IMR-90 (cell line): ENCODE data around the gene HEATR1. TPM values are rescaled to one million over a fixed set of nuclear protein-coding genes. Genes with fewer than 3 reads are reported as not detected.

ENCODE experiments used
- ATAC-seq: fragments of 200-7000 bp; cut with Tn5 transposase; 2 replicates; pipeline ENCODE4 v1.9.1; 2020; ENCODE audit warnings: low read depth, mild to moderate bottlenecking, moderate library complexity
- BruUV-seq: library from RNA; stranded (reverse); fragments of 400-500 nt; replicated peaks from 2 replicates; lab custom pipeline; 2021; lab: Mats Ljungman, UMichigan
- CTCF ChIA-PET: fragments of 300-600 bp; formaldehyde crosslinking; extraction: SDS; loops from one replicate; lab custom pipeline; 2021; ENCODE audit warnings: antibody characterized with exemption; lab: Yijun Ruan, JAX
- POLR2A ChIA-PET: fragments of 300-600 bp; sonication (Branson Sonifier 250); formaldehyde crosslinking; loops from one replicate; lab custom pipeline; 2022; ENCODE audit warnings: antibody characterized with exemption; ENCODE audit not compliant: unreplicated experiment; lab: Charles Lee
- DNase-seq: peaks from one replicate; pipeline ENCODE4 v3.0.0; 2013
- H2AFZ ChIP-seq: replicated peaks from 2 replicates; pipeline ENCODE3; 2013; ENCODE audit warnings: low read length, mild to moderate bottlenecking; ENCODE audit not compliant: poor library complexity
- H2AK5ac ChIP-seq: 2 replicates; pipeline ENCODE4 v1.6.1; 2013; ENCODE audit warnings: low read depth, low read length, inconsistent platforms
- H2AK9ac ChIP-seq: replicated peaks from 2 replicates; pipeline ENCODE3; 2013; ENCODE audit warnings: mild to moderate bottlenecking, low read depth, low read length, moderate library complexity; ENCODE audit not compliant: poor library complexity
- H2BK120ac ChIP-seq: 2 replicates; pipeline ENCODE4 v1.6.1; 2013; ENCODE audit warnings: low read depth, low read length, inconsistent platforms
- H2BK15ac ChIP-seq: 3 replicates; pipeline ENCODE4 v1.6.1; 2013; ENCODE audit warnings: low read depth, low read length, inconsistent platforms
- H2BK20ac ChIP-seq: 2 replicates; pipeline ENCODE4 v1.6.1; 2013; ENCODE audit warnings: low read depth, mild to moderate bottlenecking, inconsistent platforms, low read length, moderate library complexity
- H2BK5ac ChIP-seq: 2 replicates; pipeline ENCODE4 v1.6.1; 2013; ENCODE audit warnings: mild to moderate bottlenecking, low read depth, low read length, inconsistent platforms; ENCODE audit not compliant: poor library complexity, severe bottlenecking
- H3K14ac ChIP-seq: replicated peaks from 2 replicates; pipeline ENCODE4 v1.6.1; 2013; ENCODE audit warnings: low read depth, low read length, inconsistent platforms
- H3K18ac ChIP-seq: 2 replicates; pipeline ENCODE4 v1.6.1; 2013; ENCODE audit warnings: low read depth, low read length, control low read depth
- H3K23ac ChIP-seq: 2 replicates; pipeline ENCODE4 v1.6.1; 2013; ENCODE audit warnings: low read depth, low read length, inconsistent platforms
- H3K27ac ChIP-seq: 2 replicates; pipeline ENCODE4 v1.5.1; 2013; ENCODE audit warnings: mild to moderate bottlenecking, control low read depth, low read length; ENCODE audit not compliant: insufficient read depth
- H3K27me3 ChIP-seq: 2 replicates; pipeline ENCODE4 v1.6.1; 2013; ENCODE audit warnings: low read length; ENCODE audit not compliant: control insufficient read depth, insufficient read depth
- H3K36me3 ChIP-seq: 2 replicates; pipeline ENCODE4 v1.6.1; 2013; ENCODE audit warnings: low read length, mixed read lengths; ENCODE audit not compliant: control insufficient read depth, insufficient read depth
- H3K4ac ChIP-seq: 2 replicates; pipeline ENCODE4 v1.6.1; 2013; ENCODE audit warnings: low read depth, low read length, inconsistent platforms
- H3K4me1 ChIP-seq: 2 replicates; pipeline ENCODE4 v1.6.1; 2013; ENCODE audit warnings: low read length, mixed read lengths; ENCODE audit not compliant: control insufficient read depth, insufficient read depth
- H3K4me2 ChIP-seq: 2 replicates; pipeline ENCODE4 v1.6.1; 2013; ENCODE audit warnings: low read depth, mild to moderate bottlenecking, control low read depth, low read length, moderate library complexity
- H3K4me3 ChIP-seq: 2 replicates; pipeline ENCODE4 v1.5.1; 2013; ENCODE audit warnings: low read depth, mild to moderate bottlenecking, control low read depth, low read length, moderate library complexity; ENCODE audit not compliant: insufficient read depth
- H3K56ac ChIP-seq: 2 replicates; pipeline ENCODE4 v1.6.1; 2013; ENCODE audit warnings: low read length, inconsistent platforms; ENCODE audit not compliant: insufficient read depth; ENCODE audit errors: extremely low read depth
- H3K79me1 ChIP-seq, 2 experiments: 2 replicates each; pipeline ENCODE4 v1.6.1; 2013; ENCODE audit warnings: low read length in 2 of 2, inconsistent platforms in 1 of 2, low read depth in 1 of 2
- H3K9ac ChIP-seq: 2 replicates; pipeline ENCODE4 v1.6.1; 2013; ENCODE audit warnings: low read depth, low read length, control low read depth
- H3K9me1 ChIP-seq: 2 replicates; pipeline ENCODE4 v1.6.1; 2013; ENCODE audit warnings: low read length, inconsistent platforms; ENCODE audit not compliant: insufficient read depth
- H3K9me3 ChIP-seq: 2 replicates; pipeline ENCODE4 v1.6.1; 2013; ENCODE audit warnings: low read length; ENCODE audit not compliant: control insufficient read depth, insufficient read depth
- H4K20me1 ChIP-seq: 2 replicates; pipeline ENCODE4 v1.6.1; 2013; ENCODE audit warnings: low read length, inconsistent platforms; ENCODE audit not compliant: insufficient read depth
- H4K5ac ChIP-seq: 2 replicates; pipeline ENCODE4 v1.6.1; 2013; ENCODE audit warnings: mild to moderate bottlenecking, low read depth, low read length, control low read depth
- H4K8ac ChIP-seq, 2 experiments: 2 replicates each; pipeline ENCODE4 v1.6.1; 2013; ENCODE audit warnings: low read depth in 2 of 2, low read length in 2 of 2, control low read depth in 1 of 2, inconsistent platforms in 1 of 2
- H4K91ac ChIP-seq: 2 replicates; pipeline ENCODE4 v1.6.1; 2013; ENCODE audit warnings: low read depth, low read length, inconsistent platforms; ENCODE audit not compliant: insufficient read depth
- BHLHE40 ChIP-seq: fragments of 150-350 bp; IDR thresholded peaks from 2 replicates; pipeline ENCODE4 v1.6.1; 2016; ENCODE audit warnings: mild to moderate bottlenecking, low read depth, low read length
- CHD1 ChIP-seq: IDR thresholded peaks from 2 replicates; pipeline ENCODE4 v1.6.1; 2012; ENCODE audit warnings: low read depth, low read length, improper control_type of control experiment
- WGBS, 2 experiments: methylation state at CpG; one replicate each; pipeline versions ENCODE4 v1.1.5 to v1.1.7; 2013; ENCODE audit warnings: missing lambda C conversion rate in 2 of 2; ENCODE audit not compliant: insufficient read length in 1 of 2; ENCODE audit errors: extremely low coverage in 2 of 2; 5-methylcytosine and 5-hydroxymethylcytosine counted together
- dilution Hi-C: fragments of 300-500 bp; cut with HindIII; formaldehyde crosslinking; loops from one replicate; pipeline ENCODE4 v1.14.3; 2018; ENCODE audit warnings: low sequenced_read_pairs; ENCODE audit not compliant: unreplicated experiment
- in situ Hi-C: fragments of 300-500 bp; cut with MboI; formaldehyde crosslinking; loops from 3 replicates; pipeline ENCODE4 v1.14.3; 2019; ENCODE audit warnings: low sequenced_read_pairs, inconsistent platforms, mixed read lengths
- intact Hi-C: fragments of 100-400 bp; cut with micrococcal nuclease; formaldehyde crosslinking; loops from 2 replicates; pipeline ENCODE4 v1.10.0; 2022
- polyA plus RNA-seq, 3 experiments: library from polyadenylated mRNA; depleted of rRNA; stranded (reverse); fragments of >200 nt; gene quantifications; 2 replicates each; pipeline ENCODE4 v1.2.3, GENCODE V29; 2012; ENCODE audit warnings: low replicate concordance in 1 of 3
- total RNA-seq: library from RNA; depleted of rRNA; stranded (reverse); fragments of >200 nt; gene quantifications from 2 replicates; pipeline ENCODE4 v1.2.3, GENCODE V29; 2012
- TF ChIP-seq, protein P1 (sequence below): conservative IDR thresholded peaks from 2 replicates; pipeline ENCODE4 v1.5.1; 2012; ENCODE audit warnings: mild to moderate bottlenecking, low read depth, low read length, improper control_type of control experiment

The HEATR1 gene
- total and polyA plus RNA-seq, 2 of the 4 experiments (the other 2 are of a cell fraction): 8.5 to 53.8 TPM

DNA sequence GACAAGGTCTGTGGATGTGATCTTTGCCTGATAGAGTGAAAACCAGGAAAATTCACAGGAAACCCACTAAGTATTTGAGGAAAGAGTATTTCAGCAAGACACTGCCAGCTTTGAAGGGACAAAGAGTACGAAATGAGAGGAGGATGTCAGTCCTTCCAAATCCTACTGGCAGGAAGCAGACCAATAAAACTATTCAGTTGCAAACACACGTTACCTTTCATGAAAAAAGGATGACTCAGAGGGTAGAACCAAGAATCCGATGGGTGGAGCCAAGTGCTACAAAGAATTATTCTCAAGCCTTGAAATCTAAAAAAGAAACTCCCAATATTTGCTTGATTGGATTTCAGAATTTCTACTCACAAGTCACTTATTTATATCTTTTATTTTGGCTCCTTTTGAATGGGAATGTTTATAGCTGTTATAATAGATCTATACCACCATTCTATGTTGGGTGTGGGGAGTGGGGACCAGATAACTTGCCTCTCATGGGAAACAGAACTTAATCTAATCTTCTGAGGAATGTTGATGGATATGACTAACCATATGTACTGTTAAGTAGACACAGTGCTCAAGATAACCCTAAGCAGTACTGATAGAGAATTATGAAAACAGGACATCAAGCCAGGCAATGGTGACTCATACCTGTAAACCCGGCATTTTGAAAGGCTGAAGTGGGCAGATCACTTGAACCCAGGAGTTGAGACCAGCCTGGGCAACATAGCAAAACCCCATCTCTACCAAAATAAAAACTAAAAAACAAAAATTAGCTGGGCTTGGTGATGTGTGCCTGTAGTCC, 19.3 kb upstream of the HEATR1 start:
- TF ChIP-seq, protein P1, sequence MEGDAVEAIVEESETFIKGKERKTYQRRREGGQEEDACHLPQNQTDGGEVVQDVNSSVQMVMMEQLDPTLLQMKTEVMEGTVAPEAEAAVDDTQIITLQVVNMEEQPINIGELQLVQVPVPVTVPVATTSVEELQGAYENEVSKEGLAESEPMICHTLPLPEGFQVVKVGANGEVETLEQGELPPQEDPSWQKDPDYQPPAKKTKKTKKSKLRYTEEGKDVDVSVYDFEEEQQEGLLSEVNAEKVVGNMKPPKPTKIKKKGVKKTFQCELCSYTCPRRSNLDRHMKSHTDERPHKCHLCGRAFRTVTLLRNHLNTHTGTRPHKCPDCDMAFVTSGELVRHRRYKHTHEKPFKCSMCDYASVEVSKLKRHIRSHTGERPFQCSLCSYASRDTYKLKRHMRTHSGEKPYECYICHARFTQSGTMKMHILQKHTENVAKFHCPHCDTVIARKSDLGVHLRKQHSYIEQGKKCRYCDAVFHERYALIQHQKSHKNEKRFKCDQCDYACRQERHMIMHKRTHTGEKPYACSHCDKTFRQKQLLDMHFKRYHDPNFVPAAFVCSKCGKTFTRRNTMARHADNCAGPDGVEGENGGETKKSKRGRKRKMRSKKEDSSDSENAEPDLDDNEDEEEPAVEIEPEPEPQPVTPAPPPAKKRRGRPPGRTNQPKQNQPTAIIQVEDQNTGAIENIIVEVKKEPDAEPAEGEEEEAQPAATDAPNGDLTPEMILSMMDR: no peak
- TF ChIP-seq CHD1 (no peak), BHLHE40 (no peak)
- H3K36me3 ChIP-seq: no peaks in the 10 kb centered on the region
- H2AFZ ChIP-seq: no peak overlapping the region
- no peak overlapping the region for H2AK9ac ChIP-seq
- H2BK20ac ChIP-seq: no peak overlapping the region
- POLR2A ChIA-PET: no interaction called here
- no peak overlapping the region for H3K4me3 ChIP-seq
- no peak overlapping the region for H3K14ac ChIP-seq
- no peak overlapping the region for H3K9ac ChIP-seq
- no peak overlapping the region for H3K18ac ChIP-seq
- H3K23ac ChIP-seq: no peak overlapping the region
- no peak overlapping the region for H2AK5ac ChIP-seq
- H3K4me1 ChIP-seq: no peaks in the 10 kb centered on the region
- intact Hi-C loops (no loop called here), in situ Hi-C loops (loop anchor here (25.0 kb wide), 2 partner anchors 764 to 939 kb away; no protein-coding TSS in a partner anchor), dilution Hi-C loops (no loop called here)
- H3K27ac ChIP-seq: no peak overlapping the region
- no peak overlapping the region for H3K4me2 ChIP-seq
- H2BK5ac ChIP-seq: no peak overlapping the region
- H3K79me1 ChIP-seq: no peaks in the 10 kb centered on the region
- no peak overlapping the region for H4K8ac ChIP-seq
- no peaks in the 10 kb centered on the region for H3K27me3 ChIP-seq
- no peak overlapping the region for H2BK15ac ChIP-seq
- ATAC-seq (no peak), DNase-seq (no peak)
- H4K20me1 ChIP-seq: no peaks in the 10 kb centered on the region
- H3K9me1 ChIP-seq: no peaks in the 10 kb centered on the region
- H3K9me3 ChIP-seq: no peaks in the 10 kb centered on the region
- no TSS peak for BruUV-seq
- H3K56ac ChIP-seq: no peak overlapping the region
- no peak overlapping the region for H2BK120ac ChIP-seq
- no CpG with 5 or more reads among the region's 4 CpGs for WGBS, 2 experiments
- no peak overlapping the region for H4K91ac ChIP-seq
- CTCF ChIA-PET: interaction anchor here (0.6 kb wide), 1 partner anchor 12 kb away, joined by 4 read pairs; no protein-coding TSS in a partner anchor
- no peak overlapping the region for H3K4ac ChIP-seq
- no peak overlapping the region for H4K5ac ChIP-seq
